Stimulated activated CD8-positive, alpha-beta memory T cell treated with anti-CD3 and anti-CD28 coated beads, Interleukin-12 subunit alpha, Interleukin-12 subunit beta, amount 100 ng/mL, for 1 hour (primary cell): ENCODE measurements around the gene TBX21.
"Not testable (repeated sequence)": the region's sequence is repeated elsewhere in the genome, so short reads cannot be mapped to it uniquely, and the experiment has no call there.

Experiments used
- DNase-seq: peaks from one replicate; pipeline ENCODE4 v3.0.0-alpha.2; 2020; ENCODE audit warnings: low read depth

TBX21 gene

DNA sequence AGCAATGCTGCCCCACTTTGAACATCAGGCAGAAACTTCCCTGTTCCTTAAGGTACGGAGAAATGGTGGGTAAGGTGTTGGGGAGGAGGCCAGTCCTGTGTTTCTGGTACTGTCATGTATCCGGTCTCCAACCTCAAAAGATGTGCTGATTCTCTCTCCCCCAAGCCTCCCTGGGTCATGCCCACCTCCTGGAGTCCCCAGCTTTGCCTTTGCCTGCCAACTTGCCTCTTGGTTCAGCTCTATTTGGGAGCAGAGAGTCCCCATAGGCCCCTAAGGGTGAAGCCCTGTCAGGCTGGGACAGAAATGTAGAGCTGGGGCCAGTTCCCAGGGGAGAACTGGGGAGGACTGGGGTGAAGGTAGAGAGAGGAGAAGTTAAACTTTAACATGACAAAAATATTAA lies 1.6 kb upstream of the TBX21 start:
- DNase-seq: no peak

DNA sequence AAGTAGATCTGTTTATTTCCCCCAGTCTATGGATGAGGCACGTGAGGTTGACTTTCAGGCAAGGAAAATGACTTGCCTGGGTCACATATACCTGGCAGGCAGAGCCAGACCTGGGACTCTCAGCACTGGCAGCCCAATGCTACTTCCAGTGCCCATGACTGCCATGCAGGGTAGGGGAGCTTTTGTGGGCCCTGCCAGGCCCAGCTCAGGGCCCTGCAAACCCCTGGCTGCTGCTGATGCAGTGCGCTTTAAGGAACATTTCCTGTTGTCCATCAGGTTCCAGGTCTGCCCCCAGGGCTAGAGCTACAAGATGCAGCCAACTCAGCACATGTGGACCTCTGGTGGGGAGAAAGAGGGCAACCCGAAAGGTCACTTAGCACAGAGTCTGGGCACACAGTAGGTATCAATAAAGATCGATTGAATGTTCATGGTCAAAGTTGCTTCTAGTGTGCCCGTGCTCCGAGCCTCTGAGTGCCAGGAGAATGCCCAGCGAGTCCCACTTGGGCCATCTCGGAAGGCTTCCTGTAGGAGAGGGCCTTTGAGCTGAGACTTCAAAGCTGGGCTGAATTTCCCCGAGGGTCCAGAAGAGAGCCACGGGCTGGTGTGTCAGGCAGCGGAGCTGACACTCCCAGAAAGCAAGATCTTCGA lies 513 bp upstream of the TBX21 start:
- no peak for DNase-seq

DNA sequence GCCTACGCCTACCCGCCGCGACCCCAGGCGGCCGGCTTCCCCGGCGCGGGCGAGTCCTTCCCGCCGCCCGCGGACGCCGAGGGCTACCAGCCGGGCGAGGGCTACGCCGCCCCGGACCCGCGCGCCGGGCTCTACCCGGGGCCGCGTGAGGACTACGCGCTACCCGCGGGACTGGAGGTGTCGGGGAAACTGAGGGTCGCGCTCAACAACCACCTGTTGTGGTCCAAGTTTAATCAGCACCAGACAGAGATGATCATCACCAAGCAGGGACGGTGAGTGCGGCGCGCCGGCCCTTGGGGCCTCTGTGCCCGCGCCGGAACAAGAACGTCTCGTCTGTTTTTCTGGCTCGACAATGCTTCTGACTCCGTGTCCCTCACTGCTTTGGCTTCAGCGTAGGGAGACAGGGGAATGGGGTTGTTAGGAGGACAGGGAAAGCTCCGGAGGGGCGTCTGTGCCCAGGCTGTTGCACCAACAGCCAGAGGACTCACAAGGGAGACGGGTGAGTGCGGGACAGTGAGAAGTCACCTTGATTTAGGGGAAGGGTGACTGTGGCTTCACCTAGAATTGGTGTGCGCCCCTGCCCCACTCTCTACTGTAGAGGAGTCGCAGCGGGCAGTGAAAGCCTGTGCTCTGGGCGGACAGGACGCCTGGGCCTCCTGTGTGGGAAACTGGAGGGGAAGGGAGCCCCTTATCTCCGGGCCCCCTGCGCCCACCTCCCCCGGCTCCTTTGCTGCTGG lies 806 bp downstream of the TBX21 start:
- DNase-seq: no peak

DNA sequence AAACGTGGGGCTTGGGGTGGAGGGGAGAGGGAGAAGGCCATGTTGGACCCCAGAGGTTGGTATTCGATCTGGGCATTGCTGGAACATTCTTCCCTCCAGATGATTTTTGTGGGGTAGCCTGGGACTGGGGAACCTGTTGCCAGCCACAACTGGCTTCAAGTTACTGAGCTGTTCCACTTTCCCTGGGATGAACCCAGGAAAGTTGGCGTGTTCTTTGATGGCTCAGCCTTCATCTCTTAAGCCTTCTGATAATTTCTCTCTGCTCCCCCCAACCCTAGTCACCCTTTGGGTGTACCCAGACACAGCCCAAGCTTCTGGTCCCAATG lies 2.1 kb downstream of the TBX21 start:
- DNase-seq: no peak

DNA sequence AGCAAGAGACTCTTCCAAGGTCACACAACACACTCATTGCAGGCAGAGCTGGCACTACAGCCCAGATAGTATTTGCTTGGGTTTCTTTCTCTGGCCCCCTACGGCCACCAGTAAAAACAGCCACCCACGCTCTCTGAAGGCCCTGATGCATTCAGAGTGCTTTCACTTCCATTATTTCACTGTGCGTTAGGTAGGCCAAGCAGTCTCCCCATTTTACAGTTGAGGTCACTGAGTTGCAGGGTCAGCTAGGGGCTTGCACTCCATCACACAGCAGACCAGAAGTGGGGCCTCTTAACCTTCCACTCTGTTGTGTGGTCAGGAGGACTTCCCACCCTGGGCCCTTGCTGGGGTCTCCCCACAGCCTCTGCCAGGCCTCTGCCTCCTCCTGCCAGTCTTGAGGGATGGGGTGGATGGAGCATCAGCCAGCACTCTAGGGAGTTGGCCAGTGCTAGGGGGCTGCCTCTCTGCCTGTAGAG lies 2.5 kb downstream of the TBX21 start:
- no peak for DNase-seq

DNA sequence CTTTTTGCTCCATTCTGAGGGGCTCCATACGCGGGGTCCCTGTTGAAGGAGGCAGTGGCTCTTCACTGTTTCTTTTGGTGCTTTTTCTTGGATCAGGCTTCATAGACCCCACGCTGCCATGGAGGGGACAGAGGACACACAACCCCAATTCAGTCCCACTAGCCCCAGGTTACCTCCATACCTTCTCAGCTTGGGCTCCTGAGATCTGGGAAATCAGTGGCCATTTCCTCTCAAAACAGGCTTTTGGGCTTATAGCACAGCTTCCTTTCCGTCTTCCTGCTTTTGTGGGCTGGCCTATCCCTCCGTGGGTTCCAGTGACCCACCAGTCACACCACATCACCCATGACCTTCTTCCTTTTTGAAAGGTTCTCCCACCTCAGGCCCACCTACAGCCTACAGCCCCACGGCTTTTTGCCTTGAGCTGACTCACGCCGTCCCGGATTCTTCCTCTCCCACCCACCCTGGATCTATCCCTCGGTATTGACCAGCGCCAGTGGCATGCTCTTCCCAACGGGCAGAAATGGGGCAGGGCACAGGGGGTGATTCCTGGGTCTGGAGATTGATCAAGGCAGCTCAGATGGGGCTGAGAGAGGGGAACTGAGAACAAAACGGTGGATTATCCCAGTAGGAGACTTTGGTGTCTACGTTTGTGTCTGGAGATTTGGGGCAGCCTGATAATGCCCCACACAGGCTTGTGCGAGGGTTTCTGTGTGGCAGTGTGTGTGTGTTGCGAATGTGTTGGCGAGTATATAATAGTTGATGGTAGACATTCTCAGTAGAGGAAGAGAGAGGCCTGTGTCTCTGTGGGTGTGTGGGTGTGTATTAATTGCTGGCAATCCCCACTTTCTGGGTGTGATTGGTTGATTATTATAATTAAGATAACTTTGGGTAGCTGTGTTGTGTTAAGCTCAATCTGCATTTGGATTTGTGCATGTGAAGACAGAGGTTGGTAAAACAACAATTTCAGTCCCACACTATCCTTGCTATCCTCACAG lies 3.8 kb downstream of the TBX21 start:
- no peak for DNase-seq

DNA sequence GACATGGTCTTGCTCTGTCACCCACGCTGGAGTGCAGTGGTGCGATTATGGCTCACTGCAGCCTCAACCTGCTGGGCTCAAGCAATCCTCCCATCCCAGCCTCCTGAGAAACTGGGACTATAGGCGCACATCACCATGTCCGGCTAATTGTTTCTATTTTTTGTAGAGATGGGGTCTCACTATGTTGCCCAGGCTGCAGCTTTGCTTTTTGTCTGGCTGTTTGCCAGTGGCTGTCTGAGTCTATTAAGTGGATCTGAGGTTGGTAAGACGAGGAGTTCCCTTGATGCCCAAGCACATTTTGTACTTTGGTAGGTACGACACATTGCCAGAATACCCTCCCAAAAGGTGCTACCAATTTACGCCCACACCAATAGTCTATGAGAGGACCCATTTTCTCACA lies 5.1 kb downstream of the TBX21 start:
- no peak for DNase-seq

DNA sequence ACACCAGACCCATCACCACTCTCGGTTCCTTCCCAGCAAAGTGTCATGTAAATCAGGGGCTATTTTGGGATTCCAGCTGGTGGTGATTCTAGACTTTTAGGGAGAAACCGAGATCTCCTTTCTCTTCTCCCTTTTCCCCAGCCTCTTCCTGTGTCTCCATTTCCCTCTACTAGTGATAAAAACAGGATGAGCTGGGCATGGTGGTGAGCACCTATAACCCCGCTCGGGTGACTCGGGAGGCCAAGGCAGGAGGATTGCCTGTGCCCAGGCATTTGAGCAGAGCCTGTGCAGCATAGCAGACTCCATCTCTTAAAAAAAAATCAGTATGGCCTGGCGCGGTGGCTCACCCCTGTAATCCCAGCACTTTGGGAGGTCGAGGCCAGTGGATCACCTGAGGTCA lies 6.1 kb downstream of the TBX21 start:
- DNase-seq: no peak

DNA sequence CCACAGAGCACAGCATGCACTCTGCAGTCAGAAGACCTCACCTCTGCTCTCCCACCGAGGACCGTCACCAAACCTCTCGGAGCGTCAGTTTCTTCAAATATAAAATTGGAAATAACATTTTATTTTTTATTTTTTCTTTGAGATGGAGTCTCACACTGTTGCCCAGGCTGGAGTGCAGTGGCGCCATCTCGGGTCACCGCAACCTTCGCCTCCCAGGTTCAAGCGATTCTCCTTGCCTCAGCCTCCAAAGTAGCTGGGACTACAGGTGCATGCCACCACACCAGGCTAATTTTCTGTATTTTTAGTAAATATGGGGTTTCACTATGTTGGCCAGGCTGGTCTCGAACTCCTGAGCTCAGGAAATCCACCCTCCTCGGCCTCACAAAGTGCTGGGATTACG lies 6.9 kb downstream of the TBX21 start:
- DNase-seq: not testable (repeated sequence)

DNA sequence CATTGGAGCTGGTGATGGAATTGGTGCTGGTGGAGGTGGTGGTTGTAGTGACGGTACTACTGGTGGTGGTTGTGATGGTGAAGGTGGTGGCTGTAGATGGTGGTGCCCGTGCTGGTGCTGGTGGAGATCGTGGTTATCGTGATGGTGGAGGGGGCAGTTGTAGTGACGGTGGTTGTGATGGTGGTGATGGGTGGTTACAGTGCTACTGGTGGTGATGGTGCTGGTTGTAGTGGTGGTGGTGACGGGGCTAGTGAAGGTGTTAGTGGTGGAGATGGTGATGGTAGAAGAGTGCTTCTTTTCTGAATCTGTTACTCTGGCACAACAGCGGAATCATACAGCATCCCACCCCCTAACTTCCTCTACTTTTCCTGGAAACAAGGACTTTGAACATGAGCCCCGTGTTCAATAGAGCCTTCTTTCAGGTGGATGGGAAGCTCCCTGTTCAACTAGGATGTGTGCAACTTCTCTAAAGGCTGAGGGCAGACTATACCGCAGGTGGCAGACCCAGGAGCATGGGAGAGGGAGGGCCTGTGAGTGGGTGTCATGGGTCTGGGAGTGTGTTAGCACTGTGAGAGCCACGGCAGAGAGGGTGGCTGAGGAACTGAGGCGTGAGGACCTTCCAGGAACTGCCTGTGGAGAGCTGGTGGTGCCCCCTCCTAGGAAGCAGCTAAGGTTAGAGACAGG lies 8.2 kb downstream of the TBX21 start:
- no peak for DNase-seq

DNA sequence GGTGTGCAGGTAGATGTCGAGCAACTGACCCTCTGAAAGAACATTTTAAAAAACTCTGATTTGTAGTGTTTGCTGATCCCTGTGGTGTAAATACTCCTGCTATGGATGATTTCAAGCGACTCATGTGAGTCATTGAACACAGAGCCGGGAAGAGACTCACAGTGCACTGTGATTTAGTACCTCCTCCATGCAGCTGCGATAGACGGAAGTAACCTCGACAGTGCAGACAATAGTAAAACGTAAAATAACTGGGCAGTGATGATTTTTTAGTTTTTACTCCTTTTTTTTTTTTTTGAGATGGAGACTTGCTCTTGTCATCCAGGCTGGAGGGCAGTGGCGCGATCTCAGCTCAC lies 8.7 kb downstream of the TBX21 start:
- no peak for DNase-seq

DNA sequence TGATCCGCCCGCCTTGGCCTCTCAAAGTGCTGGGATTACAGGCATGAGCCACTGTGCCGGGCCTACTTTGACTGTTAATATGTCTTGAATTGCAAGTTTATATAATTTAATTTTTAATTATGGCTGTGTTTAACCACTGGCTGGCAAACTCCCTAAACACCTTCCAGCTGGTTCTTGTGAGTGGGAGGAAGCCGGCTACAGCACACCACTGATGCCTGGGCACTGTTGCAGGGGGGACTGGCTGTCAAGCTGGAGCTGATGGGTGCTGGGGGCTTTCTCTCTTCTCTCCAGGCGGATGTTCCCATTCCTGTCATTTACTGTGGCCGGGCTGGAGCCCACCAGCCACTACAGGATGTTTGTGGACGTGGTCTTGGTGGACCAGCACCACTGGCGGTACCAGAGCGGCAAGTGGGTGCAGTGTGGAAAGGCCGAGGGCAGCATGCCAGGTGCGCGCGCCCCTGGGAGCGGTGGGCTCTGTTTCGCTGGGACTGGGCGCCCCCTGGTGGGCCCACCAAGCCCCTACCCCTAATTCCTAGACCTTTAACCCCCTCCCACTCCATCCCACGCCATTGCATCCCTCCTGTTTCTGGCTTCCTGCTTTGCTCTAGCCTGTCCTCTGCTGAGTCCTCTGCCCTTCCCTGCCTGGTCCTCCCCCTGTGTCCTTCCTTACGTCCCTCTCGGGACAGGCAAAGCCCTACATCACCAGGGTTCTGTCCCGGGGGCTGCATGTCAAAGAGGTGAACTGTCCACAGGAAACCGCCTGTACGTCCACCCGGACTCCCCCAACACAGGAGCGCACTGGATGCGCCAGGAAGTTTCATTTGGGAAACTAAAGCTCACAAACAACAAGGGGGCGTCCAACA lies 9.5 kb downstream of the TBX21 start:
- DNase-seq: no peak

DNA sequence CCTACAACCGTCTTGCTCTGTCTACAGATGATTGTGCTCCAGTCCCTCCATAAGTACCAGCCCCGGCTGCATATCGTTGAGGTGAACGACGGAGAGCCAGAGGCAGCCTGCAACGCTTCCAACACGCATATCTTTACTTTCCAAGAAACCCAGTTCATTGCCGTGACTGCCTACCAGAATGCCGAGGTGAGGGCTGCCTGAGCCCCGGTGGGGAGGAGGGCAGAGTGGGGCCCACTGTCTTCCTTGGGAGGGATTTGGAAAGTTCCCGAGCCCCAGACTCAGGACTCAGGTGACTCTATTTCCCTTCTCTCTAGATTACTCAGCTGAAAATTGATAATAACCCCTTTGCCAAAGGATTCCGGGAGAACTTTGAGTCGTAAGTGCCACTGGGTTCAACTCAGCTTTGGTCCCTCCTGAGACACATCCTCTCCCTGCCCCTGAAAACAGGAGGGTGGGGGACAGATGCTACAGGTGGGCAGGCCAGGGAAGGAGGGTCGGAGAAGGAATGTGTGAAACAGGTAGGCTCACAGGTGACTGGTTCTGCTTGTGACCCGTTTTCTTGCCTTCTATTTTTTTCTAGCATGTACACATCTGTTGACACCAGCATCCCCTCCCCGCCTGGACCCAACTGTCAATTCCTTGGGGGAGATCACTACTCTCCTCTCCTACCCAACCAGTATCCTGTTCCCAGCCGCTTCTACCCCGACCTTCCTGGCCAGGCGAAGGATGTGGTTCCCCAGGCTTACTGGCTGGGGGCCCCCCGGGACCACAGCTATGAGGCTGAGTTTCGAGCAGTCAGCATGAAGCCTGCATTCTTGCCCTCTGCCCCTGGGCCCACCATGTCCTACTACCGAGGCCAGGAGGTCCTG lies 11.4 kb downstream of the TBX21 start:
- DNase-seq: no peak

DNA sequence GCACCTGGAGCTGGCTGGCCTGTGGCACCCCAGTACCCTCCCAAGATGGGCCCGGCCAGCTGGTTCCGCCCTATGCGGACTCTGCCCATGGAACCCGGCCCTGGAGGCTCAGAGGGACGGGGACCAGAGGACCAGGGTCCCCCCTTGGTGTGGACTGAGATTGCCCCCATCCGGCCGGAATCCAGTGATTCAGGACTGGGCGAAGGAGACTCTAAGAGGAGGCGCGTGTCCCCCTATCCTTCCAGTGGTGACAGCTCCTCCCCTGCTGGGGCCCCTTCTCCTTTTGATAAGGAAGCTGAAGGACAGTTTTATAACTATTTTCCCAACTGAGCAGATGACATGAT lies 12.0 kb downstream of the TBX21 start:
- no peak for DNase-seq

DNA sequence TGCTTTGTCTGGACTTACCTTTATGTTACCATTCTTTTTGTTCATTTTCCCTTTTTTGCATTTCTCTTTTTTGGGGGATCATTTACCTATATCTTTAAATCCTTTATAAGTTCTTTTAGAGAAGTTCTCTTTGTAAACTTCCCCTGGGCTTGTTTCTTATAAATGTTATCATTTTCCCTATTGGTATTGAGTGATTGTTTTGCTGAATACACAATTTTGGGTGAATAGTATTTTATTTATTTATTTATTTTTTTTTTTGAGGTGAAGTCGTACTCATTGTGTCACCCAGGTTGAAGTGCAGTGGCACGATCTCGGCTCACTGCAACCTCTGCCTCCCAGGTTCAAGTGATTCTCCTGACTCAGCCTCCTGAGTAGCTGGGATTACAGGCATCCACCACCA lies 18.4 kb downstream of the TBX21 start:
- no peak for DNase-seq

DNA sequence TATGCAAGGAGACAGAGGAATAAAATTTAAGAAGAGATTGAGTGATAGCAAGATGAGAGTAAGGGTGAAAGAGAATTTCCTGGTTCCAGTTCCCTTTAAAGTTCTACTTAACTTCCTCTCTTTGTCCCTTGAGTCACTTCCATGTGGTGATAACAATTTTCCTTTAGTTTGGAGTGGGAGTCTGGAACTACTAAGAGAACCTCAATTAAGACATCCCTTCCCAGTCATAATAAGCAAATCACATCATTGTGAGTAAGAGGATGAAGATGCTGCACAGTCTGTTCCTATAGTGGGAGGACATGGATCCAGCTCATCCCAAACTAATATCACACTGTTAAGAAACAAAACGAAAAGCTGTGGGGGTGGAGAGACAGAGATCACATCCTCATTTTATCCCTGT lies 24.4 kb downstream of the TBX21 start:
- DNase-seq: no peak

DNA sequence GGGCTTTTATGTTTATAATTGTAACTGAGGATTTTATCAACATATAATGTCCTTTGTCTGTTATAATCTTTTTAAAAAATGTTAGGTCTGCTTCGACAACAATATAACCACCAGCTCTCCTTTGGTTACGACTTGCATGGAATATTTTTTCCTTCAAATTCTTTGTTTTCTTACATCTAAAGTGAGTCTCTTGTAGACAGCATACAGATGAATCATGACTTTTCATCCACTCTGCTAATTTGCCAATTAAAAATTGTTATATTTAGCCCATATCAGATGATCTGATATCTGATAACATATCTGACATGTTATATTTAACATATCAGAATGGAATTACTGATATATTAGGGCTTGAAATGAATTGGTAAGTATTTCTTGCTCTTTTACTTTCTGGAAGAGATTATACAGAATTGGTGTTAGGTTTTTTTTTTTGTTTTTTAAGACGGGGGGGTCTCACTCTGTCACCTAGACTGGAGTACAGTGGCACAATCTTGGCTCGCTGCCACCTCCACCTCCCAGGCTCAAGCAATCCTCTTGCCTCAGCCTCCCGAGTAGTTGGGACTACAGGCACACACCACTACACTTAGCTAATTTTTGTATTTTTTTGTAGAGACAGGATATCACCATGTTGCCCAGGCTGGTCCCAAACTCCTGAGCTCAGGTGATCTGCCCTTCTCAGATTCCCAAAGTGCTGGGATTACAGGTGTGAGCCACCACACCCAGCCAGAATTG lies 27.5 kb downstream of the TBX21 start:
- DNase-seq: no peak

DNA sequence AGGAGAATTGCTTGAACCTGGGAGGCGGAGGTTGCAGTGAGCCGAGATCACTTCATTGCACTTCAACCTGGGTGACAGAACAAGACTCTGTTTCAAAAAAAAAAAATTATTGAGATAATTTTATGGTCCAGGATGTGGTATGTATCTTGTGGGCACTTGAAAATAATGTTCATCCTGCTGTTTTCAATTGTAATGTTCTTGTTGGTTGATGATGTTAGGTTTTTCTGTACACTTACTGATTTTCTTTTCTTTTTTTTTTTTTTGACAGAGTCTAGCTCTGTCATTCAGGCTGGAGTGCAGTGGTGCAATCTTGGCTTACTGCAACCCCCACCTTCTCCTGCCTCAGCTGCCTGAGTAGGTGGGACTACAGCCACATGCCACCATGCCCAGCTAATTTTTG lies 29.7 kb downstream of the TBX21 start:
- DNase-seq: no peak

DNA sequence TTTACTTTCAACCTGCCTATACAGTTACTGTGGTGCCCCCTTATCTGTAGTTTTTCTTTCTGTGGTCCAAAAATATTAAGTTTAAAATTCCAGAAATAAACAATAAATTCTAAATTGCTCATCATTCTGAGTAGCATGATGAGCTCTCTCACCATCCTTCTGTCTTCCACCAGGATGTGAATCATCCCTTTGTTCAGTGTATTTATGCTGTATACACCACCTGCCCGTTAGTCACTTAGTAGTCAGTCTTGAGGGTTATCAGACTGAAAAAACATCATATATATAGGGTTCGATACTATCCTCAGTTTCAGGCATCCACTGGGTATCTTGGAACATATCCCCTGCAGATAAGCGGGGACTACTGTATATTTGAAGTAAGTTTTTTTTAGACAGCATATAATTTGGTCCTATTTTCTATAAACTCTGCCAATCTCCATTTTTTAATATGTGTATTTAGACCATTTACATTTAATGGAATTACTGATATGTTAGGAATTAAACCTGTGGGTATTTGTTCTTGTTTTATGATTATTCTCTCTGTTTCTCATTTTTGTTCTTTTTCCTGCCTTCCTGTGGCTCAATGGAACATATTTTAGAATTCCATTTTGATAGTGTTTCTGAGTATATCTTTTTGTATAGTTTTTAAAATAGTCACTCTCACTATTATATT lies 31.0 kb downstream of the TBX21 start:
- no peak for DNase-seq
